K562 (cell line): ENCODE measurements around the gene MRPL38. TPM values are rescaled to one million over a fixed set of nuclear protein-coding genes. Genes with fewer than 3 reads are reported as not detected.

Source experiments
- ATAC-seq: fragments of 200-7000 bp; cut with Tn5 transposase; 3 replicates; pipeline ENCODE4 v1.9.1; 2020; ENCODE audit warnings: moderate library complexity
- BruUV-seq: library from RNA; stranded (reverse); fragments of 400-500 nt; replicated peaks from 2 replicates; lab custom pipeline; 2021; lab: Mats Ljungman, UMichigan
- CTCF ChIA-PET: fragments of 300-600 bp; formaldehyde crosslinking; extraction: SDS; loops from one replicate; lab custom pipeline; 2021; ENCODE audit warnings: low intra/inter-chr PET ratio; lab: Yijun Ruan, JAX
- POLR2A ChIA-PET: fragments of 300-600, 350-650 bp; sonication (Branson Sonifier 250); formaldehyde crosslinking; extraction: SDS; loops from one replicate; lab custom pipeline; 2021; ENCODE audit warnings: antibody characterized with exemption, inconsistent platforms; lab: Yijun Ruan, JAX
- DNase-seq, 4 experiments: peaks; one replicate each; pipeline versions ENCODE4 v3.0.0 to v3.0.0-alpha.2; 2011 to 2018; ENCODE audit warnings: low spot score in 3 of 4, mixed read lengths in 3 of 4; ENCODE audit errors: extremely low read depth in 1 of 4
- FAIRE-seq: peaks from 2 replicates; lab custom pipeline; 2011; peaks lifted over from hg19 to GRCh38; lab: Jason Lieb, UNC
- H2AFZ ChIP-seq: 2 replicates; pipeline ENCODE4 v1.6.0; 2011; ENCODE audit warnings: low read depth, low read length, control low read depth, inconsistent platforms
- H3K27ac ChIP-seq: fragments of 200-600 bp; 3 replicates; pipeline ENCODE4 v1.8.0; 2011; ENCODE audit warnings: low read depth, mild to moderate bottlenecking, control low read depth, inconsistent platforms, low read length, moderate library complexity, mixed read lengths; ENCODE audit errors: extremely low read depth
- H3K27me3 ChIP-seq, 2 experiments: fragments of 300-600 bp in 1 of 2; 2 replicates in 1 of 2; 3 replicates in 1 of 2; pipeline versions ENCODE4 v1.6.0 to v1.8.0; 2011; ENCODE audit warnings: inconsistent platforms in 2 of 2, low read length in 2 of 2, mild to moderate bottlenecking in 1 of 2, mixed read lengths in 1 of 2, moderate library complexity in 1 of 2; ENCODE audit not compliant: control insufficient read depth in 2 of 2, insufficient read depth in 2 of 2
- H3K36me3 ChIP-seq: fragments of 300-600 bp; 3 replicates; pipeline ENCODE4 v1.8.0; 2011; ENCODE audit warnings: mild to moderate bottlenecking, low read length, inconsistent platforms; ENCODE audit not compliant: control insufficient read depth, insufficient read depth
- H3K4me1 ChIP-seq, 2 experiments: fragments of 200-600 bp in 1 of 2; replicated peaks in 1 of 2; 2 replicates in 1 of 2; 3 replicates in 1 of 2; pipeline versions ENCODE4 v1.5.1 to v1.8.0; 2011; ENCODE audit warnings: inconsistent platforms in 2 of 2, low read length in 2 of 2, mild to moderate bottlenecking in 1 of 2, mixed read lengths in 1 of 2, moderate library complexity in 1 of 2; ENCODE audit not compliant: control insufficient read depth in 2 of 2, insufficient read depth in 2 of 2
- H3K4me2 ChIP-seq: 2 replicates; pipeline ENCODE4 v1.6.1; 2011; ENCODE audit warnings: low read length, control low read depth, inconsistent platforms, mixed read lengths; ENCODE audit not compliant: insufficient read depth
- H3K4me3 ChIP-seq: fragments of 200-600 bp; sonication (generic), shearing (Covaris generic); 2 replicates; pipeline ENCODE4 v1.5.1; 2016; ENCODE audit warnings: control low read depth, inconsistent platforms
- H3K79me2 ChIP-seq: fragments of 200-600 bp; 3 replicates; pipeline ENCODE4 v1.8.0; 2011; ENCODE audit warnings: low read length, inconsistent platforms; ENCODE audit not compliant: control insufficient read depth, insufficient read depth
- H3K9ac ChIP-seq, 2 experiments: 2 replicates each; pipeline versions ENCODE4 v1.6.0 to v1.6.1; 2011; ENCODE audit warnings: low read depth in 2 of 2, low read length in 2 of 2, control low read depth in 1 of 2, inconsistent platforms in 1 of 2, mild to moderate bottlenecking in 1 of 2, mixed read lengths in 1 of 2; ENCODE audit not compliant: insufficient read depth in 1 of 2
- H3K9me1 ChIP-seq: one replicate; pipeline ENCODE4 v1.6.0; 2011; ENCODE audit warnings: inconsistent platforms, mild to moderate bottlenecking, low read length, moderate library complexity; ENCODE audit not compliant: control insufficient read depth, insufficient read depth
- H3K9me3 ChIP-seq: replicated peaks from 2 replicates; pipeline ENCODE4 v1.5.1; 2011; ENCODE audit warnings: low read depth, low read length, inconsistent platforms; ENCODE audit not compliant: control insufficient read depth, insufficient read depth
- H4K20me1 ChIP-seq: replicated peaks from 2 replicates; pipeline ENCODE4 v1.6.1; 2011; ENCODE audit warnings: low read length, inconsistent platforms, mixed read lengths; ENCODE audit not compliant: control insufficient read depth, insufficient read depth
- HNRNPH1 ChIP-seq: fragments of 200-400 bp; formaldehyde crosslinking; optimal IDR thresholded peaks from 2 replicates; pipeline ENCODE3; 2017; ENCODE audit warnings: low read depth, mild to moderate bottlenecking, low read length, moderate library complexity
- KDM1A ChIP-seq, 2 experiments: fragments of 450-650 bp; IDR thresholded peaks; 2 replicates each; pipeline ENCODE4 v1.6.1; 2016; ENCODE audit warnings: mild to moderate bottlenecking in 2 of 2
- MYNN ChIP-seq, 2 experiments: sonication (generic); formaldehyde crosslinking in 1 of 2; IDR thresholded peaks; 2 replicates each; pipeline versions ENCODE4 v1.5.0 to v1.6.1; 2016 to 2020; ENCODE audit warnings: antibody characterized with exemption in 1 of 2, missing genetic modification reagents in 1 of 2
- SIN3B ChIP-seq: fragments of 450-650 bp; IDR thresholded peaks from 2 replicates; pipeline ENCODE4 v1.6.1; 2017; ENCODE audit warnings: low read depth, mild to moderate bottlenecking, moderate library complexity
- SRSF9 ChIP-seq: fragments of 200-400 bp; formaldehyde crosslinking; IDR thresholded peaks from 2 replicates; pipeline ENCODE4 v1.6.1; 2017; ENCODE audit warnings: low read depth, low read length, borderline replicate concordance
- TAF7 ChIP-seq: fragments of 450-650 bp; IDR thresholded peaks from 2 replicates; pipeline ENCODE4 v1.6.1; 2016; ENCODE audit warnings: missing genetic modification characterization, missing compliant biosample characterization
- TEAD1 ChIP-seq, 2 experiments: fragments of 450-650 bp in 1 of 2; sonication (generic) in 1 of 2; formaldehyde crosslinking; IDR thresholded peaks; 2 replicates each; pipeline versions ENCODE4 v1.4.0 to v1.8.0; 2020 to 2022; ENCODE audit warnings: mild to moderate bottlenecking in 2 of 2, missing genetic modification reagents in 1 of 2
- TFAM ChIP-seq: fragments of 250-450 bp; sonication (Bioruptor Pico); conservative IDR thresholded peaks from 2 replicates; pipeline ENCODE4 v1.5.0; 2021; ENCODE audit warnings: mild to moderate bottlenecking, moderate library complexity
- WHSC1 ChIP-seq: IDR thresholded peaks from one replicate; pipeline ENCODE4 v1.6.1; 2012; ENCODE audit warnings: low read length, control low read depth, inconsistent platforms
- YBX1 ChIP-seq: fragments of 450-650 bp; IDR thresholded peaks from 2 replicates; pipeline ENCODE4 v1.7.1; 2016; ENCODE audit warnings: mild to moderate bottlenecking
- ZBTB17 ChIP-seq: fragments of 450-650 bp; formaldehyde crosslinking; IDR thresholded peaks from 2 replicates; pipeline ENCODE4 v1.4.0; 2020; ENCODE audit warnings: mild to moderate bottlenecking
- ZHX1 ChIP-seq: fragments of 150-350 bp; conservative IDR thresholded peaks from 2 replicates; pipeline ENCODE4 v1.6.1; 2014; ENCODE audit warnings: low read length
- ZNF121 ChIP-seq: sonication (generic); formaldehyde crosslinking; conservative IDR thresholded peaks from 2 replicates; pipeline ENCODE4 v1.8.0; 2022; ENCODE audit warnings: missing genetic modification reagents
- ZNF830 ChIP-seq: fragments of 250-450 bp; sonication (Bioruptor Pico); IDR thresholded peaks from 2 replicates; pipeline ENCODE4 v1.5.0; 2021; ENCODE audit warnings: mild to moderate bottlenecking
- ZSCAN32 ChIP-seq: fragments of 450-650 bp; formaldehyde crosslinking; IDR thresholded peaks from 2 replicates; pipeline ENCODE4 v1.4.0; 2020; ENCODE audit warnings: mild to moderate bottlenecking, moderate library complexity
- WGBS: fragments of 100-300 bp; shearing (Covaris generic); methylation state at CpG from one replicate; pipeline ENCODE4 v1.1.6; 2016; ENCODE audit warnings: low coverage, mixed read lengths; ENCODE audit not compliant: insufficient coverage; ENCODE audit errors: missing lambda C conversion rate; 5-methylcytosine and 5-hydroxymethylcytosine counted together
- in situ Hi-C: fragments of 300-500 bp; cut with MboI; formaldehyde crosslinking; loops from 4 replicates; pipeline ENCODE4 v1.15.0; 2018; ENCODE audit warnings: inconsistent platforms, mixed read lengths
- intact Hi-C: fragments of 100-400 bp; cut with micrococcal nuclease; formaldehyde crosslinking; loops from 2 replicates; pipeline ENCODE4 v1.14.2; 2022
- polyA plus RNA-seq, 8 experiments: library from polyadenylated mRNA; depleted of rRNA in 4 of 8; stranded (reverse) in 5 of 8; unstranded in 3 of 8; fragments of >200 nt; fragmentation: Nextera tagmentation in 2 of 8; fragmentation: Illumina TruSeq in 1 of 8; extraction: Ambion mirVana in 2 of 8; extraction: Trizol in 1 of 8; gene quantifications; 2 replicates each; pipeline versions ENCODE4 v1.2.1 to v1.2.3, GENCODE V29; 2011 to 2014; ENCODE audit warnings: inconsistent platforms in 1 of 8, missing spikeins in 1 of 8
- total RNA-seq, 7 experiments: library from RNA; depleted of rRNA in 6 of 7; stranded (reverse); fragments of >200 nt in 6 of 7; fragmentation: Illumina TruSeq in 2 of 7; extraction: Trizol in 2 of 7; gene quantifications; 2 replicates each; pipeline versions ENCODE4 v1.2.1 to v1.2.3, GENCODE V29; 2011 to 2021; ENCODE audit warnings: low replicate concordance in 1 of 7

MRPL38 gene
- total and polyA plus RNA-seq, 9 of the 15 experiments (the other 6 are each of a cell fraction or from before 2014, with no cell fraction given): 4.5 to 154 (median 48.5) TPM

GRCh38 chr17:75931062-75931461 is 26.4 kb upstream of the MRPL38 start:
- FAIRE-seq (no peak), ATAC-seq (no peak), DNase-seq (no peak)
- H3K9me1 ChIP-seq: peaks cover 5% of the 10 kb centered on the region
- ChIA-PET CTCF (no interaction called here), POLR2A (interaction anchor here (1.1 to 1.7 kb wide), 2 partner anchors 11 to 156 kb away, joined by 5 to 7 read pairs; no protein-coding TSS in a partner anchor)
- H3K9me3 ChIP-seq: no peaks in the 10 kb centered on the region
- no peaks in the 10 kb centered on the region for H3K27me3 ChIP-seq
- intact Hi-C loops (no loop called here), in situ Hi-C loops (no loop called here)
- H3K4me1 ChIP-seq: no peaks in the 10 kb centered on the region; a peak in 1 of 5 replicates
- no peaks in the 10 kb centered on the region for H4K20me1 ChIP-seq
- H3K4me2 ChIP-seq: no peak overlapping the region
- WGBS: 64% methylated on average over 4 of the region's 4 CpGs
- TF ChIP-seq YBX1: no peak
- no peak for TF ChIP-seq WHSC1
- TF ChIP-seq TAF7: no peak
- TF ChIP-seq SIN3B: no peak
- TF ChIP-seq KDM1A (IDR thresholded peaks at IDR 0.05): no peak
- TF ChIP-seq ZHX1: no peak
- TF ChIP-seq ZSCAN32 (CRISPR knock-in tag): no peak
- TF ChIP-seq HNRNPH1: no peak
- no peak for TF ChIP-seq TFAM (CRISPR knock-in tag)
- TF ChIP-seq ZBTB17 (CRISPR knock-in tag): no peak
- TF ChIP-seq MYNN (IDR thresholded peaks at IDR 0.05): no peak
- TF ChIP-seq MYNN (CRISPR knock-in tag; IDR thresholded peaks at IDR 0.05): no peak
- TF ChIP-seq SRSF9: no peak
- no peak for TF ChIP-seq TEAD1 (CRISPR knock-in tag; IDR thresholded peaks at IDR 0.05)
- no peak for TF ChIP-seq ZNF830
- no peak for TF ChIP-seq ZNF121 (CRISPR knock-in tag)
- peaks cover 5% of the 10 kb centered on the region; the same call in 1 of the 3 replicates for H3K36me3 ChIP-seq
- no peak overlapping the region for H2AFZ ChIP-seq
- no peak overlapping the region for H3K27ac ChIP-seq
- no peaks in the 10 kb centered on the region for H3K79me2 ChIP-seq
- H3K9ac ChIP-seq: no peak overlapping the region
- no peak overlapping the region for H3K4me3 ChIP-seq
- no TSS peak for BruUV-seq
